Left ventricle myocardium superior (tissue), 1 donor: ENCODE measurements around the gene SLC37A2. TPM values are rescaled to one million over a fixed set of nuclear protein-coding genes. Genes with fewer than 3 reads are reported as not detected.

Source experiments
- ATAC-seq: fragments of 200-7000 bp; cut with Tn5 transposase; one replicate; pipeline ENCODE4 v1.9.1; 2020; ENCODE audit warnings: mild to moderate bottlenecking, moderate library complexity
- DNase-seq: peaks from one replicate; pipeline ENCODE4 v3.0.0-alpha.2; 2020
- intact Hi-C: fragments of 100-400 bp; cut with micrococcal nuclease; formaldehyde crosslinking; loops from one replicate; pipeline ENCODE4 v1.11.0; 2022
- total RNA-seq: library from RNA; stranded (reverse); fragmentation: NEBNext Ultra II Directional; extraction: Animal tissue kit (Norgen Biotek cat#: 25700); gene quantifications from one replicate; pipeline ENCODE4 v1.2.1, GENCODE V29; 2021
- donor health status: DM: no; HTN: yes; CAD: no; lungs with severe emphysema.

Gene SLC37A2
- total RNA-seq, 1 donor from 2014 or later, result 3.5 TPM

- no peak for ATAC-seq
- no peak for DNase-seq
- intact Hi-C loops, result no loop called here
These were observed 5.9 kb downstream of the SLC37A2 start for GRCh38 chr11:125069008-125069407.

GRCh38 chr11:125069796-125070195 lies 6.7 kb downstream of the SLC37A2 start:
- ATAC-seq (no peak), DNase-seq (no peak)

GRCh38 chr11:125070699-125071254 lies 7.7 kb downstream of the SLC37A2 start:
- peak; percentile 90 for ATAC-seq
- intact Hi-C loops, result no loop called here

More at GRCh38 chr11:125069796-125070195, 6.7 kb downstream of the SLC37A2 start:
- intact Hi-C loops, result no loop called here

GRCh38 chr11:125071435-125071834 lies 8.3 kb downstream of the SLC37A2 start:
- intact Hi-C loops, result no loop called here
- peak; percentile 50 for ATAC-seq
- DNase-seq, result no peak

More at GRCh38 chr11:125070699-125071254, 7.7 kb downstream of the SLC37A2 start:
- DNase-seq, result peak; percentile 69

GRCh38 chr11:125071846-125072217 lies 8.7 kb downstream of the SLC37A2 start:
- ATAC-seq, result no peak
- intact Hi-C loops, result no loop called here
- no peak for DNase-seq

GRCh38 chr11:125072218-125072960 lies 9.3 kb downstream of the SLC37A2 start:
- DNase-seq (no peak), ATAC-seq (peak; percentile 61)
- intact Hi-C loops, result no loop called here

DNA sequence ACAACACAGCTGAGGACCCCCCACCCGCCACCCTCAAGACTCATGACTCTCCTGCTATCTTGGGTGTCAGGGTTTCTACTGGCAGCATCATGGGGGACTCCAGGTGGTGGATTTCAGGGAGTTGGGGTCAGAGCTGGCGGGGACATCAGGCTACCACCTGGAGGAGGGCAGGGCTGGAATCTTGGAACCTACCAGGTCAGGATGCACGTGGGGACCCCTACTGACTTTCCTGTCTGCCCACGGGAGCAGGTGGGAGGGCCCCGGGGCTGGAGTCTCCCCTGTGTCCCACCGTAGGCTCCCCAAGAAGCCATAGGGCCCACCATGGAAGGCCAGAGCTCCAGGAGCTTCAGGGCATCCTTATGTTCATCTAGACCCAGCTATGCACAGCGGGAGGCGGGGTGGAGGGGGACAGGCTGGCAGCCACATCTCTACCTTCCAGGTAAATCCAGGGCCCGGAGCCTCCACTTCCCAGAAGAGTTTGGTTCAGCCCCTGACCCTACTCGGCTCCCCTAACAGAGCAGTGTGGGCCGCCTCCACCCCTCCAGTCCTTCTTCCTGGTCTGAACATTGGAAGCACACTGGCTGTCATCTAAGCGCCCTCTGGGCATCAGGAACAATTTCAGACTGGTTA lies 10.0 kb downstream of the SLC37A2 start:
- intact Hi-C loops, result no loop called here
- DNase-seq (no peak), ATAC-seq (no peak)

GRCh38 chr11:125073616-125074483 lies 10.7 kb downstream of the SLC37A2 start:
- ATAC-seq (no peak), DNase-seq (no peak)
- intact Hi-C loops, result no loop called here

- DNase-seq (no peak), ATAC-seq (no peak)
- intact Hi-C loops, result no loop called here
These were observed 11.6 kb downstream of the SLC37A2 start for GRCh38 chr11:125074511-125075241.

- intact Hi-C loops, result no loop called here
- DNase-seq (no peak), ATAC-seq (no peak)
These were observed 12.1 kb downstream of the SLC37A2 start for GRCh38 chr11:125075242-125075625.

GRCh38 chr11:125075900-125076317 lies 12.8 kb downstream of the SLC37A2 start:
- intact Hi-C loops, result no loop called here
- DNase-seq, result no peak
- ATAC-seq, result no peak

DNA sequence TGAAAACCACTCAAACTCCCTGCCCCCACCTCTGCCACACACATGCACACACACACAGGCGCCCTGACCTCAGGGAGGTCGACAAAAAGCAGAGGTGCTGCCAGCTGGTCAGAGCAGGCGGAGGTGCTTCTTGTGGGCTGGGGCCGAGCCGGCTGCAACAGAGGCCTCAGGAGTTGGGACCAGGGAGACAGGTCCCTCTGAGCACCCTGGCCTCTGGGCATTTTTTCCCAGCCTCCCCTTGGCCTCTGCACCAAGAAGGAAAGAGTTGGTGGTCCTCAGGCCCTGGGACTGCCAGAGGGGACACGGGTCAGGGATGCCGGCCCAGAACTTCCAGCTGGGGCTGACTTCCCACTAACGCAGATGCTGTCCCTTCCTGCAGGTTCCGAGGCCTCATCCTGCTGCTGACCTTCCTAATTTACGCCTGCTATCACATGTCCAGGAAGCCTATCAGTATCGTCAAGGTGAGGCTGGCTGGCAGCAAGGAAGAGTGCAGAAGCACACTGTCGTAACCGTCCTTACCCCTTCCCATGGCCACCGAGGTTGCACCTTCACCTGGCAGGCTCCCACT lies 13.4 kb downstream of the SLC37A2 start:
- no peak for ATAC-seq
- no peak for DNase-seq
- intact Hi-C loops, result no loop called here

- intact Hi-C loops, result no loop called here
- DNase-seq (no peak), ATAC-seq (no peak)
These were observed 14.9 kb downstream of the SLC37A2 start for GRCh38 chr11:125078016-125078415.

GRCh38 chr11:125078516-125079140 lies 15.5 kb downstream of the SLC37A2 start:
- DNase-seq (no peak), ATAC-seq (no peak)
- intact Hi-C loops, result no loop called here

DNA sequence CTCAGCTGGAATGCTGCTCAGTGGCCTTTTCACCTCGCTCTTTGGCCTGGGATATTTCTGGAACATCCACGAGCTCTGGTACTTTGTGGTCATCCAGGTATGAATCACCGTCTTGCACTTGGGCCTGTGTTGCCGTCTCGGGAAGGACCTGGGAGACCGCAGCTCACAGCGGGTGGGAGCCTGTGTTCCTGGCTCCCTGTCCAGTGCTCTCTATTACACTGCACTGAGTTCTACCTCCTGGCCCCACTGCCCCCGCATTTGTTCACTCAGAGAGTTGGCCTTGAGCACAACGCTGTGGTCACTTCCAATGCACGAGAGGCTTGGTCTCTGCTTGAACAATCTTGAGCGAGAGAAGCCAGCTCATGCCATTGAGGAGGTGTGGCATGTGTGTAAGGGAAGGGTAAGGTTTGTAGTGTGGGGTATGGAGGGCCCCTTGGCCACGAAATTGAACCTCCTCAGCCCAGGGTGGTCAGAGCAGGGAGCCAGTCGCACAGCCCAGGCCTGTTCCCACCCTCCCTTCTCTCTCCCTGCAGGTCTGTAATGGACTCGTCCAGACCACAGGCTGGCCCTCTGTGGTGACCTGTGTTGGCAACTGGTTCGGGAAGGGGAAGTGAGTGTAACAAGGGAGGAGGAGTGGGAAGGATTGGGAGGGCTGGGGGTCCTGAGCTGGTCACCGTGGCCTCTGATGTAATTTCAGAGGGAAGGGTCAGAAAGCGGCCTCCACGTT lies 16.2 kb downstream of the SLC37A2 start:
- DNase-seq (no peak), ATAC-seq (no peak)
- intact Hi-C loops, result no loop called here

GRCh38 chr11:125079878-125080530 lies 16.9 kb downstream of the SLC37A2 start:
- DNase-seq (no peak), ATAC-seq (no peak)
- intact Hi-C loops, result no loop called here

DNA sequence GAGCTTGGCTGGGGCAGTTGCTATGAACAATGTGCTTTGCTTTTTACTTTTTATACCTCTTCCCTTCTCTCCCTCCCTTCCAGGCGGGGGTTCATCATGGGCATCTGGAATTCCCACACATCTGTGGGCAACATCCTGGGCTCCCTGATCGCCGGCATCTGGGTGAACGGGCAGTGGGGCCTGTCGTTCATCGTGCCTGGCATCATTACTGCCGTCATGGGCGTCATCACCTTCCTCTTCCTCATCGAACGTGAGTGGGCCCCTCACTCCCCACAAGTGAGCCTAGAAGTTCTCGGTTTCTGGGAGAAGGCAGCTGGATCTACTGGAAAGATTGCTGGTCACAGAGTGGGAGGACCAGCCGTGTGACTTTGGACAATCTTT lies 17.4 kb downstream of the SLC37A2 start:
- intact Hi-C loops, result no loop called here

More for the DNA sequence above, 17.4 kb downstream of the SLC37A2 start:
- DNase-seq (no peak), ATAC-seq (no peak)
